ENCODE data around the gene SIRT5.

- TF ChIP-seq CTCF (IDR thresholded peaks at IDR 0.05) (no peak), POLR2A (IDR thresholded peaks at IDR 0.05) (no peak)
These were observed 49.4 kb upstream of the SIRT5 start for GRCh38 chr6:13524801-13525508.

All from body of pancreas (tissue), 4 donors.